ENCODE measurements around the gene MAP2K7.
"Not testable (repeated sequence)": the region's sequence is repeated elsewhere in the genome, so short reads cannot be mapped to it uniquely, and the experiment has no call there.

Gene MAP2K7

DNA sequence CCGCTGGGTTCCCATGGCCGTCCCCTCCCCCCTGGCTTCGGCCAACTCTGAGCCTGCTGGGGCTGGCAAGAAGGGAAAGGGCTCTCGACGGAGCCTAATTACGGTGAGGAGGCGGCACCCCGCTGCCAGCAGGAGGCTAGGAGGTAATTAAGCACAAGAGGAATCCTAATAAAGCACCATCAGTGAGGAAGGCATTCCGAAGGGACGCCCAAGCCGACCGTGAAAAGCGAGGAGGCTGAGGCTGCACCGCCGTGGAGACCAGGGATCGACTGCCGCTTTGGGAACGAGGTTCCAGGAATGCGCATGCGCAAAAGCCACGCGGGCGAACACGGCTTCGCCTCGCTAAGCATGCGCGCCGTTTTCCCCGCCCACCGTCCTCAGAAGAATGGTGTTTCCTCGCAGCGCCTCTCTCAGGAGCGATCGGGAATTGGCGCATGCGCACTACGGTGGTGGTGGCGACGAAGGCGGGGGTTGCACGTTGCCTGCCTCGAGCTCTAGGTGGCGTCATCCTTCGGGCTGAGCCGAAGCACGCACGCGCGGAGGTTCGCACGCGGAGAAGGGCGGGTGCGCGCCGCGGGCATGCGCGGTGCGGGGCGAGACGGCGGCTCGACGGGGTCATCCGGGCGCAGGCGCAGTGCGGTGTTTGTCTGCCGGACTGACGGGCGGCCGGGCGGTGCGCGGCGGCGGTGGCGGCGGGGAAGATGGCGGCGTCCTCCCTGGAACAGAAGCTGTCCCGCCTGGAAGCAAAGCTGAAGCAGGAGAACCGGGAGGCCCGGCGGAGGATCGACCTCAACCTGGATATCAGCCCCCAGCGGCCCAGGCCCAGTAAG lies at the start of gene MAP2K7:
Gene MAP2K7 (plus strand): TSS at position 634 of the 830 bp plus-strand sequence. CDS start 68 bp downstream, at position 702.
- TF ChIP-seq, protein P1, sequence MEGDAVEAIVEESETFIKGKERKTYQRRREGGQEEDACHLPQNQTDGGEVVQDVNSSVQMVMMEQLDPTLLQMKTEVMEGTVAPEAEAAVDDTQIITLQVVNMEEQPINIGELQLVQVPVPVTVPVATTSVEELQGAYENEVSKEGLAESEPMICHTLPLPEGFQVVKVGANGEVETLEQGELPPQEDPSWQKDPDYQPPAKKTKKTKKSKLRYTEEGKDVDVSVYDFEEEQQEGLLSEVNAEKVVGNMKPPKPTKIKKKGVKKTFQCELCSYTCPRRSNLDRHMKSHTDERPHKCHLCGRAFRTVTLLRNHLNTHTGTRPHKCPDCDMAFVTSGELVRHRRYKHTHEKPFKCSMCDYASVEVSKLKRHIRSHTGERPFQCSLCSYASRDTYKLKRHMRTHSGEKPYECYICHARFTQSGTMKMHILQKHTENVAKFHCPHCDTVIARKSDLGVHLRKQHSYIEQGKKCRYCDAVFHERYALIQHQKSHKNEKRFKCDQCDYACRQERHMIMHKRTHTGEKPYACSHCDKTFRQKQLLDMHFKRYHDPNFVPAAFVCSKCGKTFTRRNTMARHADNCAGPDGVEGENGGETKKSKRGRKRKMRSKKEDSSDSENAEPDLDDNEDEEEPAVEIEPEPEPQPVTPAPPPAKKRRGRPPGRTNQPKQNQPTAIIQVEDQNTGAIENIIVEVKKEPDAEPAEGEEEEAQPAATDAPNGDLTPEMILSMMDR (IDR thresholded peaks at IDR 0.05; ENCODE audit: low read depth, low read length) = no peak
- H3K4me3 ChIP-seq (ENCODE audit: low read depth, low read length) = peak within 1 kb of the TSS; percentile 81

DNA sequence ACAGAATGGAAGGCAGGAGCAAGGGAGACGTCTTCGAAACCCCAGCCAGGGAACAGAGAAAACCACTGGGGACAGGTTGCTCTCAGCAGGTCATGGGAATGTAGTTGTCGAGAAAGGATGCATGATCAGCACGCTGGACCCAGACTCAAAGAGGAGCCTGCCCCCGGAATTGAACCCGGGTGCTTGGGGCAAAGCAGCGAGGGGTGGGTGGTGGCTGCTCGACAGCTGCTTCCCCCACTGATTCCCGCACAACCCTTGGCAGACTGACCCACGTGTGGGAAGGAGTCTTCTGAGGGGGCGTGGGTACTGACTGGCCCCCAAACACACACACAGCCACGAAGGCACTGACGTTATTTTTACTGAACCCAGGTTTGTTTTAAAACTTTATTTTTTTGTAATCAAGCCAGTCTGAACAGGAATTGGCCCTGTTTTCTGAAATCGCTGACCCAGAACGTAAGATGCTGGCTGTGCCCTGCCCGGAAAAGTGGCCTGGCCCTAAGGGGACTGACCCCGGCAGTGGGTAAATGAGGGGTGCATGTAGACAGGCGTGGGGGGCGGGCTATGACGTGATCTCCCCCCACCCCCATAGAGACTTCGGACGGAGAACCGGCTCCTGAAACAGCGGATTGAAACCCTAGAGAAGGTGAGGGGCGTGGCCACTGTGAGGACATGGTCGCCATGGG lies 48.1 kb upstream of the MAP2K7 start:
- TF ChIP-seq, protein P1 (IDR thresholded peaks at IDR 0.05; ENCODE audit: low read depth, low read length) = no peak

DNA sequence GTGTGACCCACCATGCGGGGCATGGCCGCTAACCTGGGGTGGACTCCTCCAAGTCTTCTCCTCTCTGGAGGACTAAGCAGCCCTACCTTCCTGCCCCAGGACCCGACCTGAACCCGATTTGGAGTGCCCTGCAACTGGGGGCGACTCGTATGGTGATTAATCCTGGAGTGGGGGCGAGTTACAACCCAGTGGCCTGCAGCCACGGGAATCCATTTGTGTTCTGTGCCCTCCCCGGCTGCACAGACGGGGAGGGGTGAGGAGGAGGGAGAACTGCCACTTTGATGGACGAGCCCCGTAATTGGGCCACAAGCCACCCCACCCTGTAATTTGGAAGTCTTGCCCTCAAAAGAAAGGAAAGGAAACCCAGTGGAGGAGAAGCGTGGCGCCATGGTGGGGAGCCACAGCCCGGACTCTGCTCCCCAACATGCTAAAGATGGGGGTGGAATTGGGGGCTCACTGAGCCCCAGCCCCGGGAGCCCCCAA lies 47.5 kb upstream of the MAP2K7 start:
- TF ChIP-seq, protein P1 (IDR thresholded peaks at IDR 0.05; ENCODE audit: low read depth, low read length) = no peak
- H3K4me3 ChIP-seq (ENCODE audit: low read depth, low read length) = no peak overlapping the region

More for the DNA sequence above, 48.1 kb upstream of the MAP2K7 start:
- no peak overlapping the region for H3K4me3 ChIP-seq (ENCODE audit: low read depth, low read length)

DNA sequence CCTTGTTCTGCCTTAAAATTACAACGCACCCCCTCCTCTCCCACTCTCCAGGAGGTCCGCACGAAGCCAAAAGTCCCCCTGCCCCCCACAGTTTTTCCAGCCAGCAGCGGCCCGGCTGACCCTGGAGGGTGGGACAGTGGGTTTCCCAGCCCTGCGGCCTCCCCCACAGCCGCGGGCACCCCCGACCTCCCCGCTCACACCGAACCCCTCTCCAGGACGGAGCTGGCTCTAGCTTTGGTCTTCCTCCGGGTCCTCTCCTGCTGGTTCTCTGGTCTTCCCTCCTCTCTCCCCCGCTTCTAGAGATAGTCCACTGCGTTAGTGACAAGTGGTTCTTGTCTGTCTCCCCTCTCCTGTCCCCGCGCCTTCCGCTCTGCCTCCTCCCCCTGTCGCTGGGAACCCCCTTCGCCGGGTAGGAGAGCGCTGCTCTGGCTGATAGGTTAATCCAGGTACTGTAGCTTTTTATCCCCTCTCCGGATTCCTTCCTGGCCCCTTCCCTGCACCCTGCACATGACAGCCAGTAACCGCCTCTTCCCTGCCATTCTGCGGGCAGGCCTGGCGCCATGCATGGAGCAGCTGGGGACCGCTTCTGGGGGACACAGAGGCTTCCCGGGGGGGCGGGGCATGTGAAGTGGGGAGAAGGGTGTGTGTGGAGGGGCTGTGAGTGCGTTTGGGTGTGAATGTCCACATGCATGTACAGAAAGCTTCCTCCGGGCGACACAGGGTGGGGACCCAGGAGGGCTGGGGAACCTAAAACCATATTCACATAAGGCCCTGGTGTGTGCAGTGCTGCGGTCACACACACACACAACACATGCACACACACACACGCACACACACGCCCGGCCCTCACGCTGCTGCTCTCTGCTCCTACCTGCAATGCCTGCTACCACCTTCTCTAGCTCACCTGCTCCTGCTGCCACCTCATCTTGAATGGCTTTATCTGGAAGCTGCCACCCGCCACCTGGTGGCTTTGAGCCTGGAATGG lies 46.7 kb upstream of the MAP2K7 start:
- H3K4me3 ChIP-seq (ENCODE audit: low read depth, low read length) = no peak overlapping the region
- TF ChIP-seq, protein P1 (IDR thresholded peaks at IDR 0.05; ENCODE audit: low read depth, low read length) = no peak

DNA sequence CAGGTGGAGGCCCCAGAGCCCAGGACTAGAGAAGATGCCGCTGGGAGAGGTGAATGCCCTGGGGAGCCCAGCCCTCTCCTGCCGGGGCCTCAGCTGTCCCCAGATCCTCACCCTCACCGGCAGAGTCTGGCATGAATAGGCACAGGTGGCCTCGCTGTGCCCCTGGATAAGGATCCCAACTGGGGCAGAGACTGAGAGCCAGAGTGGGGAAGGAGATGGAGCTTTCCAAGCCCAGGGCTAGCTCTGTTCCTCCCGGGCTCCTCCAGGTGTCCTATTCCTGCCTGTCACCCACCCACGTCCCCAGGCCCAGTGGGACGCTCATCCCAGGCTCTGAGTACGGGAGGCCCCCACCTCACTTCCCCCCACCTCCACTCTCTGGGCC lies 46.0 kb upstream of the MAP2K7 start:
- H3K4me3 ChIP-seq (ENCODE audit: low read depth, low read length) = no peak overlapping the region

DNA sequence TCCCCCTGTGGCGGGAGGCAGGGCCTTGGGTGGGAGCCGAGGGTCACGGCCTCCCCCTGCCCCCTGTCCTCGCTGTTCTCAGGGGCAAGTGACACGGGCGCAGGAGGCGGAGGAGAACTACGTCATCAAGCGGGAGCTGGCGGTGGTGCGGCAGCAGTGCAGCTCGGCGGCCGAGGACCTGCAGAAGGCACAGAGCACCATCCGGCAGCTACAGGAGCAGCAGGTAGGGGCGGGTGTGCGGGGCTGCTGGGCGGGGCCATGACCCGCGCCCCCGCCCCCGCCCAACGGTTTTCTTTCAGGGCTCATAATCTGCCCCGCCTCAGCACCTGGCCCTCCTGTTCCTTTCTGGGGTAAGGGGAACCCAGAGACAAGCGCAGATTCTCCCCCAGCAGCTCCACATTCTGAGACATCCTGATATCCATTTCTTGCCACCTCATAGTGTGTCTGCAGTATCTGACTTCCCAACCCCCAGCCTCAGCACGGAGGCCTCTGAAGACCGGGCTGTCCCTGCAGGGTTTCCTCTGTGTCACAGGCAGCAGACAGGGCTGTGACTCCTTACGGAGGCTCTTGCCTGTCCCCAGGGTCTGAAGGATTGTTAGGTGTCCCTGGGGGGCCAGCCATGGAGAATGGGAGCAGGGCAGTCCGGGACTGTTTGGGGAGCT lies 45.4 kb upstream of the MAP2K7 start:
- no peak overlapping the region for H3K4me3 ChIP-seq (ENCODE audit: low read depth, low read length)

More for the DNA sequence above, 46.0 kb upstream of the MAP2K7 start:
- TF ChIP-seq, protein P1 (IDR thresholded peaks at IDR 0.05; ENCODE audit: low read depth, low read length) = no peak

DNA sequence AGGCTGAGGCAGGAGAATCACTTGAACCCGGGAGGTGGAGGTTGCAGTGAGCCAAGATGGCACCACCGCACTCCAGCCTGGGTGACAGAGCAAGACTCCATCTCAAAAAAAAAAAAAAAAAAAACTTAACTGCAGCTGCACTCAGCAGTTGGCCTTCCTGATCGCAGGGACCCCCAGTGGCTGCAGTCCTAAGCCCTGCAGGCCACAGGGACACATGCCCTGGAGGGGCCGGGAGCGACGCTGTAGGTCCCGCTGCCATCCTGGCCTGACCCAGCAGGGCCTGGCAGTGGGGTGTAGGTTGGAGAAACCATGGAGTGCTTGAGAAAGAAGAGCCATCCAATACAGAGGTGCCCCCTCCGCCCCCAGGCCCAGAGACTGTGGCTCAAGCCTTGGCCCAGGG lies 44.6 kb upstream of the MAP2K7 start:
- not testable (repeated sequence) for H3K4me3 ChIP-seq (ENCODE audit: low read depth, low read length)

More for the DNA sequence above, 45.4 kb upstream of the MAP2K7 start:
- TF ChIP-seq, protein P1 (IDR thresholded peaks at IDR 0.05; ENCODE audit: low read depth, low read length) = no peak
